WI38 (cell line): Measurements from ENCODE around the gene VTI1A.
"Not testable (repeated sequence)": the region's sequence is repeated elsewhere in the genome, so short reads cannot be mapped to it uniquely, and the experiment has no call there.

Experiments
- H3K4me3 ChIP-seq: 2 replicates; pipeline ENCODE4 v1.5.1; 2011; ENCODE audit warnings: low read depth, mild to moderate bottlenecking, control low read depth, low read length
- TF ChIP-seq, protein P1 (sequence below): IDR thresholded peaks from 2 replicates; pipeline ENCODE4 v1.5.1; 2012; ENCODE audit warnings: low read depth, mild to moderate bottlenecking, control low read depth, low read length

VTI1A gene

DNA sequence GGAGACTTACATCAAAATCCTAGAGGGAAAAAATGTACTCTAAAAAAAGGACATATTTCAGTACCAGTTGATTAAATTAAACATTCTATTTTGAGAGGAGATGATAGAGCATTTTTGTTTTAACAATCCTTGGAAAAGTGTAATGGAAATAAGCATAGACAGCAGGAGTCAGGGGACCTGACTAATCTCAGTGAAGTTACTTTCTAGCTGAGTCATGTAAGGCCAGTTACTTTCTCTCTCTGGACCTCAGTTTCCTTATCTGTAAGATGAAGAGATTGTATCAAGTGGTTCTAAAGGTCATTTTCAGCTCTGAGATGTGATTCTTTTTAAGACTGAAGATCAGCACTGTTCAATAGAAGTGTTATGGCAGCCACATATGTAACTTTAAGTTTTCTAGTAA, 44.1 kb downstream of the VTI1A start:
- no peak overlapping the region for H3K4me3 ChIP-seq

DNA sequence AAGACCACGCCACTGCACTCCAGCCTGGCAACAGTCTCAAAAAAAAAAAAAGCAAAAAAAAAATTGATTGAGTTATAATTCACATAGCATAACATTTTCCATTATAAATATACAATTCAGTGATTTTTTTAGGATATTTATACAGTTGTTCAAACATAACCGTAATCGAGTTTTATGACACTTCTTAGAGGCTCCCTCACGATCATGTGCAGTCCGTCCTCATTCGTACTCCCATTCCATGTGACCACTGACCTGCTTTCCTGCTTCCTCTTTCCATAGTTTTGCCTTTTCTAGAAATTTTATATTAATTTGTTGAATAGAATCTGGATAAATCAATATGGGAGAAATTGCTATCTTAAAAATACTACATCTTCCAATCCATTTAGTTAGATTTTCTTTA, 45.7 kb downstream of the VTI1A start:
- TF ChIP-seq, protein P1, sequence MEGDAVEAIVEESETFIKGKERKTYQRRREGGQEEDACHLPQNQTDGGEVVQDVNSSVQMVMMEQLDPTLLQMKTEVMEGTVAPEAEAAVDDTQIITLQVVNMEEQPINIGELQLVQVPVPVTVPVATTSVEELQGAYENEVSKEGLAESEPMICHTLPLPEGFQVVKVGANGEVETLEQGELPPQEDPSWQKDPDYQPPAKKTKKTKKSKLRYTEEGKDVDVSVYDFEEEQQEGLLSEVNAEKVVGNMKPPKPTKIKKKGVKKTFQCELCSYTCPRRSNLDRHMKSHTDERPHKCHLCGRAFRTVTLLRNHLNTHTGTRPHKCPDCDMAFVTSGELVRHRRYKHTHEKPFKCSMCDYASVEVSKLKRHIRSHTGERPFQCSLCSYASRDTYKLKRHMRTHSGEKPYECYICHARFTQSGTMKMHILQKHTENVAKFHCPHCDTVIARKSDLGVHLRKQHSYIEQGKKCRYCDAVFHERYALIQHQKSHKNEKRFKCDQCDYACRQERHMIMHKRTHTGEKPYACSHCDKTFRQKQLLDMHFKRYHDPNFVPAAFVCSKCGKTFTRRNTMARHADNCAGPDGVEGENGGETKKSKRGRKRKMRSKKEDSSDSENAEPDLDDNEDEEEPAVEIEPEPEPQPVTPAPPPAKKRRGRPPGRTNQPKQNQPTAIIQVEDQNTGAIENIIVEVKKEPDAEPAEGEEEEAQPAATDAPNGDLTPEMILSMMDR = no peak
- H3K4me3 ChIP-seq = no peak overlapping the region

More for the DNA sequence above, 44.1 kb downstream of the VTI1A start:
- TF ChIP-seq, protein P1 = no peak

DNA sequence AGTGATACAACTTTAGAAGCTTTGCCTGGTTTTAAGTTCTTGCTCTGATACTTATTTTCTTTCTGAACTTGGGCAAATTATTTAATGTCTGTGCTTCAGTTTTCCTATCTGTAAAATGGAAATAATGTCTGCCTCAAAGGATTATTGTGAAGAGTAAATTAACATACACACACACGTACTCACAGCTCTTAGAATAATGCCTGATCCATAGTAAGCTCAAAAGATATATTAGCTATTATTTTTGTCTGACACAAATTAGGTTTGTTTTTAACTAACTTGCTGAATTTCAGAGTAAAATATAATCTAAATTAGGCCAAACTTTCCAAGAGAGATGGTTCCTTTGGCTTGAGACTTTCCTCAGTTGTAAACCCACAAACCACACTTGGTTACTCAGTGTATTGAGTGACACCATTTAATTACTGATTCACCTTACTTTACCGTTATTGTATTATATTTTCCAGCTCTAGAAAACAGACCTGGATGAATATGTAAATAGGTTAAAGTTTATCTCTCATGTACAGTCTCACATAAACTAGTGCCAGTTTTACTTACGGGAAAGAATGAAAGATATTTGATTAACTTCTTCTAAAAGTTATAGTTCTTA, 50.4 kb downstream of the VTI1A start:
- TF ChIP-seq, protein P1 = no peak
- no peak overlapping the region for H3K4me3 ChIP-seq

DNA sequence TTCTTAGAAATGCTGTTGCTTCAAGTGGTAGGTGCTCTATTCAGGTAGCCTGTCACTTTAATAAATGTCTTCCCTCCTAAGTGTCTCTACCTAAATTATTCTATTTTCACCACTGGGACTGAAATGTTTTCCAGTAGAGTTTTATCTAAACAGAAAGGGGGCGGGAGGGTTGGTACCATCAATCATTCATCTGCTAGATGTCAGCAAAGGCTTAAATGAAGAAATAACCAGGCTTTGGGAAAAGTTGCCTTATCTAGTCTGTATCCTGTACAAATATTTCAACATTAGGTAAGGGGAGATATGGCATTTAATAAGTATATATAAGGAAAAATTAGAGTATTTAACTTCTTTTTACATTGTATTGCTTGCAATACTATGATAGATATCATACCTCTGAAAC, 51.8 kb downstream of the VTI1A start:
- TF ChIP-seq, protein P1 = no peak
- no peak overlapping the region for H3K4me3 ChIP-seq

DNA sequence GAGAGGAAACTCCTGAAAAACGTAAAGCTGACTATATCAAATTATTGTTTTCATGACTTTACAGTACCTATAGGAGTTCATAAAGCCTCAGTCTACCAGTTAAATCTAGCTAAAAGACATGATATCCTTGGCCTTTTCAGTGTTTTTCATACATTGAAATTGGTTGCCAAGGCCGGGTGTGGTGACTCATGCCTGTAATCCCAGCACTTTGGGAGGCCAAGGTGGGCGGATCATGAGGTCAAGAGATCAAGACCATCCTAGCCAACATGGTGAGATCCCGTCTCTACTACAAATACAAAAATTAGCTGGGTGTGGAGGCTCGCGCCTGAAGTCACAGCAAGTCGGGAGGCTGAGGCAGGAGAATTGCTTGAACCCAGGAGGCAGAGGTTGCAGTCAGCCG, 53.0 kb downstream of the VTI1A start:
- not testable (repeated sequence) for H3K4me3 ChIP-seq

DNA sequence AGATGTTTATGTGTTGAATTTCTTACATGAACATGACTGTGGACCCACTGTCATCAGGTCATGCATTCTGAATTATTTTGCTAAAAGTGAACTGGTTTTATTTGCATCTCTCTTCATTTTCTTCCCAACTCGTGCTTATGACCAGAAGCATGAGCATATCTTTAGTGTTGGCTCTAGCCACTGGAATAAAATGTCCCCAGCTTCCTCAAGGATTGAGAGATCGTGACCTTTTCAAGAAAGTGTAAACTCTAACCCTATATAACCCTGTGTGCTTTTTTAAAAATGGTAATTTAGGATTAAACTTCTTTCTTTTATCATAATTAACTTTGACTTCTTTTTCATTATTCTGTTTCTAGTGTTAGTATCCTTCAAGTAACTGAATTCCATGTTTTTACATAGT, 55.5 kb downstream of the VTI1A start:
- TF ChIP-seq, protein P1 = no peak
- H3K4me3 ChIP-seq = no peak overlapping the region

DNA sequence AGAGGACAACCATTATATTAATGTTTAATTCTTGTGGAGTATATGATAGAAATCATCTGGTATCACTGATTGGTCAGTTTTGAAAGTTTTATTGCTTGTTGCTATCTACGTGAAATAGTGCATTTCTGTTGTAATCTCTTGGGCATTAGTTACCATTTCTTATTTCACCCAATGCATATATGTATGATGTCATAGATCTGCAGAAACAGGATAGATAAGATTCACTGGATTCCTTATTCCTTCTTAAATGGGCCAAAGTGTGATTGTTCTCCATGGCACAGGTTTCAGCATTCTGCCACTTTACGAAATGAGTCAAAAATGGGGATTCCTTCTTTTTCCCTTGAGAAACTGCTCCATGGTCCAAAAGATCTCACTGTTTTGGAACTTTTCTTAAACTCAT, 56.6 kb downstream of the VTI1A start:
- TF ChIP-seq, protein P1 = no peak
- no peak overlapping the region for H3K4me3 ChIP-seq

DNA sequence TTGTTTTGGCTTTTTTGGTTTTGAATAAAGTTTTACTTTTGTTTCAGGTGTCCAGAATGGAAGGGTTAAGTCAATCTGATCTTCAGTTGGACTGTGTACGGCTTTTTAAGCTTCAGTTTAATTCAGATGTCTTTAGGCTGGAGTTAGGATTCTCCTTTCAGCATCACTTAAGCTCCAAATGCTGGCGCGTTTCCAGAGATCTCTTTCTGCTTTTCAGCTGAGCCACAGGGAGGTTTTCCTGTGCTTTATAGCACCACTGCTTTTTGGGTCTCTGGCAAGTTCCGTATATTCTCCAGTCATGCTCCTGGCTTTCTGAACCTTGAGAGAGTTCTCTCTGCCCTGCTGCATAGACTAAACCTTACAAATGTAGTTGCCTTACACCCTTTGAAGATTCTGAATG, 60.0 kb downstream of the VTI1A start:
- no peak overlapping the region for H3K4me3 ChIP-seq
- TF ChIP-seq, protein P1 = no peak
